Measurements from ENCODE around the gene KCTD11.

GRCh38 chr17:7313088-7313889 is 38.7 kb upstream of the KCTD11 start:
- no peak for TF ChIP-seq MYC (IDR thresholded peaks at IDR 0.05; ENCODE audit: low read depth, low read length)
- TF ChIP-seq, protein P1, sequence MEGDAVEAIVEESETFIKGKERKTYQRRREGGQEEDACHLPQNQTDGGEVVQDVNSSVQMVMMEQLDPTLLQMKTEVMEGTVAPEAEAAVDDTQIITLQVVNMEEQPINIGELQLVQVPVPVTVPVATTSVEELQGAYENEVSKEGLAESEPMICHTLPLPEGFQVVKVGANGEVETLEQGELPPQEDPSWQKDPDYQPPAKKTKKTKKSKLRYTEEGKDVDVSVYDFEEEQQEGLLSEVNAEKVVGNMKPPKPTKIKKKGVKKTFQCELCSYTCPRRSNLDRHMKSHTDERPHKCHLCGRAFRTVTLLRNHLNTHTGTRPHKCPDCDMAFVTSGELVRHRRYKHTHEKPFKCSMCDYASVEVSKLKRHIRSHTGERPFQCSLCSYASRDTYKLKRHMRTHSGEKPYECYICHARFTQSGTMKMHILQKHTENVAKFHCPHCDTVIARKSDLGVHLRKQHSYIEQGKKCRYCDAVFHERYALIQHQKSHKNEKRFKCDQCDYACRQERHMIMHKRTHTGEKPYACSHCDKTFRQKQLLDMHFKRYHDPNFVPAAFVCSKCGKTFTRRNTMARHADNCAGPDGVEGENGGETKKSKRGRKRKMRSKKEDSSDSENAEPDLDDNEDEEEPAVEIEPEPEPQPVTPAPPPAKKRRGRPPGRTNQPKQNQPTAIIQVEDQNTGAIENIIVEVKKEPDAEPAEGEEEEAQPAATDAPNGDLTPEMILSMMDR (IDR thresholded peaks at IDR 0.05; ENCODE audit: low read depth, low read length), result no peak
